Embryonic facial prominence (tissue), 1 donor: ENCODE results near the gene LRRC71.

Experiments
- DNase-seq: peaks from one replicate; pipeline ENCODE4 v3.0.0-alpha.2; 2016; ENCODE audit errors: extremely low spot score

Gene LRRC71

GRCh38 chr1:156920233-156921052 lies at the start of gene LRRC71:
TSS of gene LRRC71 (plus strand) at chr1:156920632. CDS start at chr1:156920804, 172 bp downstream.
- DNase-seq: no peak

DNA sequence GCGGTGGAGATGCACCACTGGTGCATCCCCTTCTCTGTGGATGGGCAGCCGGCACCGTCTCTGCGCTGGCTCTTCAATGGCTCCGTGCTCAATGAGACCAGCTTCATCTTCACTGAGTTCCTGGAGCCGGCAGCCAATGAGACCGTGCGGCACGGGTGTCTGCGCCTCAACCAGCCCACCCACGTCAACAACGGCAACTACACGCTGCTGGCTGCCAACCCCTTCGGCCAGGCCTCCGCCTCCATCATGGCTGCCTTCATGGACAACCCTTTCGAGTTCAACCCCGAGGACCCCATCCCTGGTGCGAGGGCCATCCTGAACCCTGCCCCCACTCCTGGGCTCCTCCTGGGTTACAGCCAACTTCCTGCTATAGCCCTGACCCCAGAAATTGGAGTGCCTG lies 46.8 kb upstream of the LRRC71 start:
- DNase-seq: no peak

DNA sequence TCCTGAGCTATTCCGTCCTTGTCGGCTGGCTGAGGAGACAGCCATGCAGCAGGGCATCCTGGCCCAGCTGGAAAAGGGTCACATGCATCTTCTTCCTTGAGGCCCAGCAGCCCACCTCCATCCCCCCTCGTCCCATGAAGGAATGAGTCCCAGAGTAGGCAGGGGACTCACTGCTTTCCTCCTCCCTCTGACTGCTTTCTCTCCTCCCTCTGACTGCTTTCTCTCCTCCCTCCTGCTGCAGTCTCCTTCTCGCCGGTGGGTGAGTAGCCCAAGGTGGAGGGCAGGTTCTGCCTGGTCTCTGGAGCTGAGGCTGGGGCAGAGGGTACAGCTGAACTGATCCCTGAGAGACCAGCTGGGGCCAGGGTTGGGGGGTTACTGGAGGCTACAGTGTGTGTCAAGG lies 46.3 kb upstream of the LRRC71 start:
- DNase-seq: no peak

- no peak for DNase-seq
Measured at GRCh38 chr1:156874572-156875340, 45.7 kb upstream of the LRRC71 start.

GRCh38 chr1:156875341-156875615 lies 45.2 kb upstream of the LRRC71 start:
- no peak for DNase-seq

- DNase-seq: no peak
Measured at GRCh38 chr1:156876281-156876680, 44.2 kb upstream of the LRRC71 start.

DNA sequence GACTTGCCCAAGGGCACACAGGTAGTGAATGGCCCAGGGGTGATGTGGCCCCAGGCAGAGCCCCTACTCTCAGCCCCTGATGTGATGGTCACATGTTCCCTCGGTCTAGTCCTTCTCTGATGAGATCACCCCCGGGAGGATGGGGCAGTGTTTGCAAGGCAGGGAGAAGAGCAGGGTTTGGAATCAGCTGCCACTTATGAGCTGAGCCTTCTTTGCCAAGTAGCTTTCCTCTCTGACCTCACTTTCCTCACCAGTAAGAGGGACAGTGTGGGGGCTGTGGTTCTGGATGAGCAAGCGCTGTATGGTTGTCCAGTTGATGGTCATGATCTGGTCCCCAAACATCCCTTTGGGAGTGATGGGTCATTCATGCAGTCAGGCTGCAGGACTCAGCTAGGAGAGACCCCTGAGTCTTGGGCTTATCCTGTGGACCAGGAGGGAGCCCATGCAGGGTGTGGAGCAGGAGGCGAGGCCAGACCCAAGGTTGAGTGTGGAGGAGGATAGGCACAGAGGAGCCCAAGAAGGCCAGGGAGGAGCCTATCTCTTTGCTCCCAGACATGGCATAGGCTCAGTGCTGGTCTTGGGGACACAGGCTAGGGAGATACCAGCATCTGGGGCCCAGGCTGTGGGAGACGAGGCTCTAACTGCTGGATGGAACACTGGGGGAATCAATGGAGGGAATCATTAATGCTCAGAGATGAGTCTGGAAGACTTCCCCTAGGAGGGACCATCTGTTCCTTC lies 42.8 kb upstream of the LRRC71 start:
- no peak for DNase-seq

DNA sequence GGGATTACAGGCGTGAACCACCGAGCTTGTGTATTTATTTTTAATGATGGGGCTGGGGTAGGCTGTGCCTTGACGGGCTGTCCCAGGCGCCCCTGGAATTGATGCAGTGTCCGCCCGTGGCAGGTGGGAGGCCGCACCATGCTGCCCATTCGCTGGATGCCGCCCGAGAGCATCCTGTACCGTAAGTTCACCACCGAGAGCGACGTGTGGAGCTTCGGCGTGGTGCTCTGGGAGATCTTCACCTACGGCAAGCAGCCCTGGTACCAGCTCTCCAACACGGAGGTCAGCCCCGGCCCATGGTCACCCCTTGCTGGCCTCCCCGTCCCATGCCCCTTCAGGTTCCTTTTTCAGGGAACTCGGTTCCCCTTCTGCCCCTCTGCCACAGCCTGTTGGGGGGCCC lies 40.6 kb upstream of the LRRC71 start:
- DNase-seq: no peak

- no peak for DNase-seq
Measured at GRCh38 chr1:156880473-156880872, 40.0 kb upstream of the LRRC71 start.

DNA sequence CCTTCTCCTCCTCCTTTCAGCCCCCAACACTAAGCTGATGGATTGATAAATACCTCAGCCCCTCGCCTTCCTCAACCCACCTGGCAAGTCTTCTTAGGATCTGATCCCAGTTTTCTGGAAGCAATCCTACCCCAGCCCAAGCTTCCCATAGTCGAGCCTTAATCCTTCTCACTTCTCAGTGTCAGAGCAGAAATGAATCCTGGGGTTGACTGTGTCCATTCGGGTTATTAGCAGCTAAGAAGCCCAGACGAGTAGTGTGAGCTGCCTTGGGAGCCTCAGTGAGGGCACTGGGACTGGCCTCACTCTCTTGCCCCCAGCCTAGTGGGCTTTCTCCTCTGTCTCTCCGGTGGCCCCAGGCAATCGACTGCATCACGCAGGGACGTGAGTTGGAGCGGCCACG lies 39.3 kb upstream of the LRRC71 start:
- no peak for DNase-seq

- no peak for DNase-seq
Measured at GRCh38 chr1:156881663-156882062, 38.8 kb upstream of the LRRC71 start.

GRCh38 chr1:156882543-156882942 lies 37.9 kb upstream of the LRRC71 start:
- DNase-seq: no peak

DNA sequence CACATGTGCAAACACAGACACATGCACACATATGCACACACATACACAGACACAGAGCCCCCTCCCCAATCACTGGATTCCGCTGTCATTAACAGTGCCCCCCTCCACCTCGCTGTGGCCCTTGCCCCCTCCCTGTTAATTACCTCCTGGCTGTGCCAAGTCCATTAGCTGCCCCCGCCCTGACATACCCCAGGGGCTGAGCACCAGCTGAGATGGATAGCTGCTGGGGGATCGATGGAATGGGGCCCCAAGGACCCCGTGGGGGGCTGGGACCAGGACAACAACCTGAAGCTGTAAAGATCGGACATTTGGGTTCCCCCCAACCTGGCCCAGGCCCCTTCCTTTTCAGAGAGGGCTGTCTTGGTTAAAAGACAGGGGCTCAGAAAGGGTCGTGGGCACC lies 36.5 kb upstream of the LRRC71 start:
- DNase-seq: no peak

DNA sequence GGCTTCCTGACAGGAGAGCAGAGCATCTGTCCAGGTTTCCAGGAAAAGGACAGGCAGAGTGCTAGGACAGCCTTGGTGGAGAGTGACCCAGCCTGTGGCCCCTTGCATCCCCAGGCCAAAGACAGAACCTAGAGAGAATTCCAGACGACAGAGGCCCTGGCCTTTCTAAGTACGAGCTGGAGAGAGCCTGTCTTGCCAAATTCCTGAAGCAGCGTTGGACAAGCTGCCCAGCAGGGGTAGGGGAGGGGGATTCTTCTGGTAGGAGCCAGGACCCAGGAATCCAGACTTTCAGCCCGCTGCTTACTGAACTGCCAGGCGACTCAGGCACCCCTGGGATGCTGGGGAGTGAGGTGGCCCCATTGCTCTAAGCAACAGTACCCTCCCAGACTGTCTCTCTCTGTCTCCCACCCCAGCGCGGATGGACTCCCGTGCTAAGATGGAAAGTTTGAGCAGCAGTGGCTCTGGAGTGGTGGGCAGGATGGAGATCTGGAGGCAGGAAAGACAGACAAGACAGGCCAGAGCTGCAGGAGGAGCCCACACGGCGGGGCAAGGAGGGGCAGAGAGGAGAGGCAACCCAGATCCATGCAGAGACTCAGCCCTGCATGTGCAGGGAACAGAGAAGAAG lies 35.8 kb upstream of the LRRC71 start:
- no peak for DNase-seq

DNA sequence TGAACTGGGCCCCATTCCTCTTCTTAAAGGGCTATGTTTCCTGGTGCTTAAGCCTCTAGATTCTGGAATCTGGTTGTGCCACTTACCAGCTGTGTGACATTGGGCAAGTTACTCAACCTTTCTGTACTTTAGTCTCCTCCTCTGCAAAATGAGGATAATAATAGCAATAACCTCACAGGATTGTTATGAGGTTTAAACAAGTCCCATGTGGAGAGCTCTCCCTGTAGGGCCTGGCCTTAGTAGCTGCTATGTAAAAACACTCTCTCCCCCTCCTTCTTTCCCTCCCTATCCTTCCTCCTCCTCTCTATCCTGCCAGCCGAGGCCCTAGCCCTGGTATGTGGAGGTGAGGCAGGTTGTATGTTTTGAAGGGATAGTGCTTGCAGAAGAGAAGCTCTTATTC lies 35.1 kb upstream of the LRRC71 start:
- no peak for DNase-seq

- DNase-seq: no peak
Measured at GRCh38 chr1:156885880-156886355, 34.5 kb upstream of the LRRC71 start.

DNA sequence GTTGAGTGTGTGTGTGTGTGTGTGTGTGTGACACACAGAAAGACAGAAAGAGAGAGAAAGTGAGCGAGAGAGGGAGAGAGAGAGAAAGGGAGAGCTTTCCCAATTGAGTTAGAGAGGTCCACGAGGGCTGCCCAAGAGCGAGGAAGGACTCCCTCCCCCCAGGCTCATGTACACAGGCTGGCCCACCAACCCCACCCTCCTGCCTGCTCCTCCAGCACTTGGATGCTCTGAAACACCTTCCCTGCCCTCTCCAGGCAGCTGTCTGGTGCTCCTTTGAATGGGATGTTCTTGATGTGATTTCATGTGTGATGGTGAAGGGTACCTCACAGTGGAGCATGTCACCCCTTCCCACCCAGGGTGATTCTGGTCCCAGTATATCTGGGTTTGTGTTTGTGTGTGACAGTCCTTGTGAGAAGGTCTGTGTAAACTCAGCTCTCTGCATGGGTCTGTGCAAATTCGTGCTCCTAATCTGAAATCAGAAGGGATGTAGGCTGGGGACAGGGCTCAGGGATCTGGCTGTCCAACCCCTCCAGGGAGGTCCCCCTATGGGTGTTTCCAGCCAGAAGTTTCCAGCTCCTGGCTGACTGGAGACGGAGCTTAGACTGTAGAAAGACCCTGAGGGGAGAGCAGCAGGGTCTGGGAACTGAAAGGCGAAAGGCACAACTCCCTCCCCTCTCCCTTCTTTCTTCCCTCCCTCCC lies 33.7 kb upstream of the LRRC71 start:
- DNase-seq: no peak

DNA sequence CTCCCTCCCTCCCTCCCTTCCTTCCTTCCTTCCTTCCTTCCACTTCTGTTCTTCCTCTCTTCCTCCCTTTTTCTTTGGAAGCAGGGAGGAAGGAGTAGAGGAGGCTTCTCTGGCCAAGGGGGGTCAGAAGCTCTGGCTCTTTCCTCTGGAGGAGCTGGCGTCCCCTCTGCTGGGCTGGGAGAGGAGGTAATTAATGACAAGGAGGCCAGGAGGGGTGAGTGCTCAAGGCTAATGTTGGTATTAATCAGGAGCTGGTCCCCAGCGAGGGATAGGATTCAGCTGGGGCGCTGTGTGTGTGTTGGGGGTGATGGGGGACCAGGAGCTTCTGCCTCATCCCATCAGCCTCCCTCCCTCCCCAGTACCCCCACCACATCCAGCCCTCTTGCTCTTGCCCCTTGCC lies 33.1 kb upstream of the LRRC71 start:
- DNase-seq: no peak

GRCh38 chr1:156887734-156888133 lies 32.7 kb upstream of the LRRC71 start:
- DNase-seq: no peak

GRCh38 chr1:156889802-156890580 lies 30.4 kb upstream of the LRRC71 start:
- DNase-seq: no peak
